AG04449 (cell line): ENCODE measurements around the gene PPARG.
A peak's percentile ranks its signal among the peaks of the same experiment; 100 is the strongest.

Source experiments
- CTCF ChIA-PET: fragments of 350-600 bp; formaldehyde crosslinking; extraction: SDS; loops from one replicate; lab custom pipeline; 2021; ENCODE audit warnings: antibody characterized with exemption; lab: Yijun Ruan, JAX
- POLR2A ChIA-PET: fragments of 400-600, 350-600 bp; formaldehyde crosslinking; extraction: SDS; loops from one replicate; lab custom pipeline; 2020; ENCODE audit warnings: antibody characterized with exemption, inconsistent platforms; lab: Yijun Ruan, JAX
- DNase-seq: peaks from one replicate; pipeline ENCODE4 v3.0.0-alpha.2; 2010; ENCODE audit warnings: low read depth, low spot score
- H3K4me3 ChIP-seq: 2 replicates; pipeline ENCODE4 v1.5.1; 2011; ENCODE audit warnings: low read depth, mild to moderate bottlenecking, control low read depth, low read length
- CTCF ChIP-seq: IDR thresholded peaks from one replicate; pipeline ENCODE4 v1.5.1; 2011; ENCODE audit warnings: mild to moderate bottlenecking, moderate library complexity, low read length, control low read depth, inconsistent platforms; ENCODE audit not compliant: insufficient read depth; ENCODE audit errors: missing control alignments

Gene PPARG

GRCh38 chr3:12395349-12396012 is 106.6 kb downstream of the PPARG start:
- TF ChIP-seq CTCF = no peak
- CTCF ChIA-PET = interaction anchor here (1.0 to 1.3 kb wide), 2 partner anchors 84 to 256 kb away, joined by 3 to 4 read pairs; no protein-coding TSS in a partner anchor
- H3K4me3 ChIP-seq = no peak overlapping the region
- POLR2A ChIA-PET = no interaction called here
- DNase-seq = no peak

- ChIA-PET POLR2A (no interaction called here), CTCF (no interaction called here)
- no peak for TF ChIP-seq CTCF
- DNase-seq = no peak
- no peak overlapping the region for H3K4me3 ChIP-seq
These were observed 107.6 kb downstream of the PPARG start for GRCh38 chr3:12396471-12396870.

- TF ChIP-seq CTCF = no peak
- H3K4me3 ChIP-seq = no peak overlapping the region
- DNase-seq = no peak
- POLR2A ChIA-PET = no interaction called here
- CTCF ChIA-PET = no interaction called here
These were observed 110.4 kb downstream of the PPARG start for GRCh38 chr3:12399226-12399625.

- TF ChIP-seq CTCF = no peak
- CTCF ChIA-PET = no interaction called here
- H3K4me3 ChIP-seq = no peak overlapping the region
- POLR2A ChIA-PET = interaction anchor here (0.6 kb wide), 1 partner anchor 75 kb away, joined by 3 read pairs; no protein-coding TSS in a partner anchor
- DNase-seq = peak; percentile 54
These were observed 111.8 kb downstream of the PPARG start for GRCh38 chr3:12400616-12401194.

DNA sequence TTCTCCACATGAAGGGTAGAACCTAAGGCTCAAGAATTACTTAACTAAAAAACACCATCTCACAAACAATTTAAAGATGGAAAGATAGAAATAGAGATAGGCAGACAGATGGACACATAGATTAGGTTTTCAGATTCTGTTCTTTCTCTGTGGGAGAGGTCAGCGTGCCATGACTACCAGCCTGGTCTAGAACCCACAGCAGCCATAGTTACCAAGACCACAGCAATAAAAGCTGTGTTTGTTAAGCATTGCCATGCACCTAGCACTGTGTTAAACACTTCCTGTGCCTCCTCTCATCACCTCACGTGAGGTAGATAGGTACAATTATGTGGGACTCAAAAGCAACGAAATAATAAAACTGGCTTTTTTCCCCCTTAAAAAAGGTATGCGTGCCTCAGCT is 112.3 kb downstream of the PPARG start:
- no peak overlapping the region for H3K4me3 ChIP-seq
- ChIA-PET CTCF (no interaction called here), POLR2A (no interaction called here)
- TF ChIP-seq CTCF = no peak
- DNase-seq = no peak

DNA sequence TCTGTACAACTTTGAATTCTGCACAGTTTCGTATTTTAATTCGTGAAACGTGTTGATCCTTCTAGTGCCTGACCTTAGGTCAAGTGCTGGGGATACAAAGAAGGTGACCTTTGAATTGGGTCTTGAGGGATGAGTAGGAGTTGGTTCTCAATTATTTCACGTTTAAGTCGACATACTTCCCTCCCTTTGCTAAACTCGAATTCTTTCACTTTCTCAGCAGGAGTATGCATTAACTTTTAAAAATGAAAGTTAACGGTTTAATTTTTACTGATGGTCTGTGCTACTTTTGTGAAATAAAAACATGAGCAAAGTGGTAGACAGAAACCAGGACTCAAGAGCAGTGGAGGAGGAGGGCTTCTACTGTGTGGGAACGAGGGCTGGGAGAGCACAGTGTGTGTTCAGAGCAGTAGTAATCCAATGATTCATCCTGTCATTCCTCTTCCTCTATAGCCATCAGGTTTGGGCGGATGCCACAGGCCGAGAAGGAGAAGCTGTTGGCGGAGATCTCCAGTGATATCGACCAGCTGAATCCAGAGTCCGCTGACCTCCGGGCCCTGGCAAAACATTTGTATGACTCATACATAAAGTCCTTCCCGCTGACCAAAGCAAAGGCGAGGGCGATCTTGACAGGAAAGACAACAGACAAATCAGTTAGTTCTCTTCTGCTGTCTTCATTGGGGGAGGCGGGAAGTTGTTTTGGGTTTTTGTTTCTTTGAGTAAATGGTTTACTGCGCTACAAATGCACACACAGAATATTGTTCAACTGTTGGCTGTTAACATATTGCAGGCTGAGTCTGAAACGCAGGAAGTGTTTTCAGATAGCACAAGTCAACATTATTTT is 116.8 kb downstream of the PPARG start:
- no peak for TF ChIP-seq CTCF
- no peak overlapping the region for H3K4me3 ChIP-seq
- ChIA-PET POLR2A (no interaction called here), CTCF (no interaction called here)
- DNase-seq = no peak
